ENCODE measurements around the gene PGAP1. TPM values are rescaled to one million over a fixed set of nuclear protein-coding genes. Genes with fewer than 3 reads are reported as not detected.

PGAP1 gene
- total RNA-seq (5.5 and 13.4 TPM in 2 replicates), polyA plus RNA-seq (6.5 and 13.0 TPM in 2 replicates)

- peak; percentile 96 for DNase-seq (ENCODE audit: low read depth in 1 of 2, low spot score in 1 of 2)
- peaks cover 14% of the 10 kb centered on the region for H3K4me1 ChIP-seq (ENCODE audit: low read depth)
- peak within 1 kb of the TSS; percentile 85 for H3K27ac ChIP-seq
Observed at GRCh38 chr2:196926562-196927375, at the start of gene PGAP1. Gene PGAP1, minus strand, starts transcription at chr2:196926707. Its CDS starts 91 bp downstream, at chr2:196926616.

GRCh38 chr2:196974970-196975369, 48.5 kb upstream of the PGAP1 start:
- no peak for DNase-seq (ENCODE audit: low read depth in 1 of 2, low spot score in 1 of 2)
- Histone ChIP-seq H3K27ac (no peak overlapping the region), H3K27me3 (no peaks in the 10 kb centered on the region), H3K4me3 (no peak overlapping the region), H3K9me3 (ENCODE audit: low read depth) (no peaks in the 10 kb centered on the region), H3K4me1 (ENCODE audit: low read depth) (no peaks in the 10 kb centered on the region), H3K36me3 (no peaks in the 10 kb centered on the region)
- no peak for TF ChIP-seq CTCF (IDR thresholded peaks at IDR 0.05; ENCODE audit: low read depth, low read length)

More at GRCh38 chr2:196926562-196927375, at the start of gene PGAP1:
- Histone ChIP-seq H3K27me3 (no peaks in the 10 kb centered on the region), H3K9me3 (ENCODE audit: low read depth) (no peaks in the 10 kb centered on the region), H3K4me3 (peak within 1 kb of the TSS; percentile 93), H3K36me3 (no peaks in the 10 kb centered on the region)
- TF ChIP-seq CTCF (IDR thresholded peaks at IDR 0.05; ENCODE audit: low read depth, low read length), result no peak

GRCh38 chr2:196971574-196972279, 45.2 kb upstream of the PGAP1 start:
- H3K4me1 ChIP-seq (ENCODE audit: low read depth), result no peaks in the 10 kb centered on the region
- no peaks in the 10 kb centered on the region for H3K36me3 ChIP-seq
- H3K9me3 ChIP-seq (ENCODE audit: low read depth), result no peaks in the 10 kb centered on the region
- TF ChIP-seq CTCF (IDR thresholded peaks at IDR 0.05; ENCODE audit: low read depth, low read length), result no peak
- H3K4me3 ChIP-seq, result no peak overlapping the region
- DNase-seq (ENCODE audit: low read depth in 1 of 2, low spot score in 1 of 2), result no peak
- H3K27ac ChIP-seq, result no peak overlapping the region
- no peaks in the 10 kb centered on the region for H3K27me3 ChIP-seq

GRCh38 chr2:196970099-196970498, 43.6 kb upstream of the PGAP1 start:
- Histone ChIP-seq H3K27me3 (no peaks in the 10 kb centered on the region), H3K9me3 (ENCODE audit: low read depth) (no peaks in the 10 kb centered on the region), H3K4me1 (ENCODE audit: low read depth) (no peaks in the 10 kb centered on the region), H3K36me3 (no peaks in the 10 kb centered on the region), H3K27ac (no peak overlapping the region), H3K4me3 (no peak overlapping the region)
- no peak for TF ChIP-seq CTCF (IDR thresholded peaks at IDR 0.05; ENCODE audit: low read depth, low read length)
- no peak for DNase-seq (ENCODE audit: low read depth in 1 of 2, low spot score in 1 of 2)

GRCh38 chr2:196968516-196968915, 42.0 kb upstream of the PGAP1 start:
- H3K4me3 ChIP-seq, result no peak overlapping the region
- no peaks in the 10 kb centered on the region for H3K36me3 ChIP-seq
- H3K4me1 ChIP-seq (ENCODE audit: low read depth), result no peaks in the 10 kb centered on the region
- no peak for TF ChIP-seq CTCF (IDR thresholded peaks at IDR 0.05; ENCODE audit: low read depth, low read length)
- H3K9me3 ChIP-seq (ENCODE audit: low read depth), result no peaks in the 10 kb centered on the region
- no peak overlapping the region for H3K27ac ChIP-seq
- DNase-seq (ENCODE audit: low read depth in 1 of 2, low spot score in 1 of 2), result no peak
- no peaks in the 10 kb centered on the region for H3K27me3 ChIP-seq
